Astrocyte (in vitro differentiated cells and primary cell): ENCODE results near the gene MIGA1. TPM values are rescaled to one million over a fixed set of nuclear protein-coding genes. Genes with fewer than 3 reads are reported as not detected.

ENCODE experiments used
- total RNA-seq: library from RNA; stranded (reverse); gene quantifications from 2 replicates; pipeline ENCODE4 v1.2.1, GENCODE V29; 2021

The MIGA1 gene
- total RNA-seq, 1 donor from 2014 or later, result 17.7 TPM

Other genes with a start within 250 kb of the MIGA1 start
- gene ZZZ3, start 97.0 kb upstream of the MIGA1 start, total RNA-seq, result 40.0 and 48.4 TPM in 2 replicates
- gene USP33, start 19.8 kb upstream of the MIGA1 start, total RNA-seq, result 41.6 and 46.4 TPM in 2 replicates
- gene NEXN, start 109.0 kb downstream of the MIGA1 start, total RNA-seq, result 37.5 and 39.4 TPM in 2 replicates
- gene FUBP1, start 199.4 kb downstream of the MIGA1 start, total RNA-seq, result 113 and 128 TPM in 2 replicates
- 57.9 and 58.6 TPM in 2 replicates for gene DNAJB4, start 225.3 kb downstream of the MIGA1 start, total RNA-seq